ENCODE results near the gene PAQR8. TPM values are rescaled to one million over a fixed set of nuclear protein-coding genes. Genes with fewer than 3 reads are reported as not detected.

PAQR8 gene
- polyA plus RNA-seq, 1 of the 3 experiments (the other 2 are of a cell fraction), result 2.3 TPM

- 82% methylated on average over 2 of the region's 2 CpGs for WGBS (ENCODE audit: low lambda C conversion rate)
- POLR2A ChIA-PET, result no interaction called here
- H3K27ac ChIP-seq (ENCODE audit: low read depth in 2 of 2, low read length in 1 of 2), result peak overlapping the region in 1 of 2 experiments; percentile 97; a peak in 1 of 4 replicates
Observed at GRCh38 chr6:52422156-52422555, 60.2 kb downstream of the PAQR8 start.

More at GRCh38 chr6:52422156-52422555, 60.2 kb downstream of the PAQR8 start:
- DNase-seq, result no peak
- TF ChIP-seq, protein P1, sequence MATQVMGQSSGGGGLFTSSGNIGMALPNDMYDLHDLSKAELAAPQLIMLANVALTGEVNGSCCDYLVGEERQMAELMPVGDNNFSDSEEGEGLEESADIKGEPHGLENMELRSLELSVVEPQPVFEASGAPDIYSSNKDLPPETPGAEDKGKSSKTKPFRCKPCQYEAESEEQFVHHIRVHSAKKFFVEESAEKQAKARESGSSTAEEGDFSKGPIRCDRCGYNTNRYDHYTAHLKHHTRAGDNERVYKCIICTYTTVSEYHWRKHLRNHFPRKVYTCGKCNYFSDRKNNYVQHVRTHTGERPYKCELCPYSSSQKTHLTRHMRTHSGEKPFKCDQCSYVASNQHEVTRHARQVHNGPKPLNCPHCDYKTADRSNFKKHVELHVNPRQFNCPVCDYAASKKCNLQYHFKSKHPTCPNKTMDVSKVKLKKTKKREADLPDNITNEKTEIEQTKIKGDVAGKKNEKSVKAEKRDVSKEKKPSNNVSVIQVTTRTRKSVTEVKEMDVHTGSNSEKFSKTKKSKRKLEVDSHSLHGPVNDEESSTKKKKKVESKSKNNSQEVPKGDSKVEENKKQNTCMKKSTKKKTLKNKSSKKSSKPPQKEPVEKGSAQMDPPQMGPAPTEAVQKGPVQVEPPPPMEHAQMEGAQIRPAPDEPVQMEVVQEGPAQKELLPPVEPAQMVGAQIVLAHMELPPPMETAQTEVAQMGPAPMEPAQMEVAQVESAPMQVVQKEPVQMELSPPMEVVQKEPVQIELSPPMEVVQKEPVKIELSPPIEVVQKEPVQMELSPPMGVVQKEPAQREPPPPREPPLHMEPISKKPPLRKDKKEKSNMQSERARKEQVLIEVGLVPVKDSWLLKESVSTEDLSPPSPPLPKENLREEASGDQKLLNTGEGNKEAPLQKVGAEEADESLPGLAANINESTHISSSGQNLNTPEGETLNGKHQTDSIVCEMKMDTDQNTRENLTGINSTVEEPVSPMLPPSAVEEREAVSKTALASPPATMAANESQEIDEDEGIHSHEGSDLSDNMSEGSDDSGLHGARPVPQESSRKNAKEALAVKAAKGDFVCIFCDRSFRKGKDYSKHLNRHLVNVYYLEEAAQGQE (IDR thresholded peaks at IDR 0.05; ENCODE audit: low read depth, low read length), result no peak
- TF ChIP-seq EP300 (IDR thresholded peaks at IDR 0.05; ENCODE audit: borderline replicate concordance in 1 of 2, low read depth in 1 of 2, low read length in 1 of 2) (no peak), RFX5 (IDR thresholded peaks at IDR 0.05; ENCODE audit: low read length) (no peak), PBX3 (IDR thresholded peaks at IDR 0.05) (no peak), RXRA (IDR thresholded peaks at IDR 0.05; ENCODE audit: borderline replicate concordance, low read depth) (no peak), JUND (IDR thresholded peaks at IDR 0.05) (no peak)
- TF ChIP-seq, protein P2, sequence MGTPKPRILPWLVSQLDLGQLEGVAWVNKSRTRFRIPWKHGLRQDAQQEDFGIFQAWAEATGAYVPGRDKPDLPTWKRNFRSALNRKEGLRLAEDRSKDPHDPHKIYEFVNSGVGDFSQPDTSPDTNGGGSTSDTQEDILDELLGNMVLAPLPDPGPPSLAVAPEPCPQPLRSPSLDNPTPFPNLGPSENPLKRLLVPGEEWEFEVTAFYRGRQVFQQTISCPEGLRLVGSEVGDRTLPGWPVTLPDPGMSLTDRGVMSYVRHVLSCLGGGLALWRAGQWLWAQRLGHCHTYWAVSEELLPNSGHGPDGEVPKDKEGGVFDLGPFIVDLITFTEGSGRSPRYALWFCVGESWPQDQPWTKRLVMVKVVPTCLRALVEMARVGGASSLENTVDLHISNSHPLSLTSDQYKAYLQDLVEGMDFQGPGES (IDR thresholded peaks at IDR 0.05; ENCODE audit: low read depth, low read length), result no peak
- H3K9me2 ChIP-seq, result no peaks in the 10 kb centered on the region
- H3K9me3 ChIP-seq, result no peaks in the 10 kb centered on the region
- peak overlapping the region; percentile 91 for H3K4me2 ChIP-seq
- peaks cover 18 to 35% of the 10 kb centered on the region in 2 experiments for H3K4me1 ChIP-seq (ENCODE audit: control insufficient read depth in 1 of 2, insufficient read depth in 2 of 2, low read depth in 1 of 2, low read length in 1 of 2)
- CTCF ChIA-PET, result interaction anchor here (1.8 to 2.8 kb wide), 2 partner anchors 168 to 184 kb away, joined by 5 to 12 read pairs; no protein-coding TSS in a partner anchor
- H4K20me1 ChIP-seq (ENCODE audit: insufficient read depth), result no peaks in the 10 kb centered on the region
- H3K9ac ChIP-seq, result no peak overlapping the region; the same call in 1 of the 2 replicates
- H3K4me3 ChIP-seq (ENCODE audit: low read depth in 2 of 2, low read length in 1 of 2), result 0 out of 4 replicates have a peak overlapping the region, but pooled peaks of 1 of the 2 experiments have one; percentile 88
- peaks cover 52% of the 10 kb centered on the region for H3F3A ChIP-seq (replicated peaks; ENCODE audit: insufficient read depth)
- no peak overlapping the region for H2AFZ ChIP-seq (ENCODE audit: low read depth)
- H3K79me2 ChIP-seq (ENCODE audit: insufficient read depth), result peaks cover 48% of the 10 kb centered on the region
- no peaks in the 10 kb centered on the region for H3K27me3 ChIP-seq (ENCODE audit: insufficient read depth)
- H3K36me3 ChIP-seq (replicated peaks in 1 of 2; ENCODE audit: control insufficient read depth in 1 of 2, insufficient read depth in 2 of 2, low read length in 1 of 2), result peaks cover 12 to 14% of the 10 kb centered on the region in 2 experiments
